GM19324 (cell line): ENCODE data around the gene SLC7A6.
A peak's percentile ranks its signal among the peaks of the same experiment; 100 is the strongest.
"Not testable (repeated sequence)": the region's sequence is repeated elsewhere in the genome, so short reads cannot be mapped to it uniquely, and the experiment has no call there.

Experiments used
- ATAC-seq: cut with Tn5 transposase; IDR thresholded peaks from one replicate; pipeline ENCODE4 v1.9.1; 2021; ENCODE audit warnings: mild to moderate bottlenecking, moderate library complexity; ENCODE audit not compliant: unreplicated experiment, low FRiP score

The SLC7A6 gene

DNA sequence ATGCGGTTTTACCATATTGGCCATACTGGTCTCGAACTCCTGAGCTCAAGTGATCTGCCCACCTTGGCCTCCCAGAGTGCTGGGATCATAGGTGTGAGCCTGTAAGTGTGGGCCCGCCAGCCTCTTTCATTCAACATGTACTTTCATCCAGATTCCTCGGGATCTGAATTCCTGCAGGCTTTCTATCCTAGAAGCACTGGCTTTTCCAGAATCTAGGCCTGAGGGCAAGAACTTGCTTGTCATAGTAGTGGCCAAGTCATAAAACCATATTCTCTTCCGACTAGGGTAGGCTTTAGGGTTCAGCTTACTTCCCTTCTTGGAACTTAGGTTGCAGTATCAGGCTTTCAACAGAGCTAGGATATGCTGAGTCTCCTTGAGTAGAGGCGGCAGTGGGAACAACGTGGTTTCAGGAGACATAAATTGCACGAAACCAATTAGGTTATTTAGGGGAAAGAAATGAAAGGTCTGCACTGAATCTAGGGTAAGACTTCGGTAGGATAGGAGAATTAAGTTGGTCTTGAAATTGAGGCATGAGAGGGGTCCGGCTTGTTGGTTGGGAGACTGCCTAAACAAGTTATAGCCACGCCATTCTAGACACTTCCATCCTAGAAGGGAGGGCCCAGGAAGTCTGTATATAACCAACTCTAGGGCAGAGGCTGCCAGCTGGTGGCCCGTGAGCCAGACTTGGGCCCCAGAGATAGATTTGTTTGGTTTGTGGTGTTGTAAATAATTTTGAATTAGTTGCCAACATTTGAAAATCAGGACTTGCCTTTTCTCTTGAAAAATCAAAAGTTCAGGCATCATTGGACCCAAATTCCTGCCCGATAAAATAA, 15.6 kb downstream of the SLC7A6 start:
- no peak for ATAC-seq

DNA sequence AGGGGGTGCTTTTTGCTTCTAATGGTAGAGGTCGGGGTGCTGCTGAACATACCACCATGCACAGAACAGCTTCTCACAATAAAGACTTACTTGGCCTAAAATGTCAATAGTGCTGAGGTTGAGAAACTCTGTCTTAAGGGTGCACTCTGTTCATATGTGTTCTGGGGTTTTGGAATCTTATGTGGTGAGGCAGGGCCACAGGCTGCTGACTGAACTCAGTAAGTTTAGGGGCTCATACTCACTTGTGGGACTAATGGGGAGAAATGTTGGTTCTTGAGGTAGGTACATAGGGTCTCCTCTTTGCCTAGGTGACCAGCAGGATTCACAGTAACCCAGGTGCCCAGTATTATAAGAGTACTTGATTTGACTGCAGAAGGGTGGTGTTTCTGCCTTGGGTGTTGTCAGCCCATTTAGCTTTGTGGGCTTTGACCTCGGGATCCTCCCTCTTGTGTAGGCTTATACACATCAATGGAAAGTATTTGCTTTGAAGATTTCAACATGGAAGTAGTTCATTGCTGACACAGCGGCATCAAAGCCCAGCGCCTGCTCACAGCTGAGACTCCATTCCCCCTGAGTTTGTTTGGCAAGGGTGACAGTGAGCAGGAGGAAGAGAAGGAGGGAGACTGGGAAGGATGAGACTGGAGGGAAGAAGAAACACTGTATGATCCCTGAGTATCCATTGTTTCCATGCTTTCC, 17.2 kb downstream of the SLC7A6 start:
- ATAC-seq: no peak

DNA sequence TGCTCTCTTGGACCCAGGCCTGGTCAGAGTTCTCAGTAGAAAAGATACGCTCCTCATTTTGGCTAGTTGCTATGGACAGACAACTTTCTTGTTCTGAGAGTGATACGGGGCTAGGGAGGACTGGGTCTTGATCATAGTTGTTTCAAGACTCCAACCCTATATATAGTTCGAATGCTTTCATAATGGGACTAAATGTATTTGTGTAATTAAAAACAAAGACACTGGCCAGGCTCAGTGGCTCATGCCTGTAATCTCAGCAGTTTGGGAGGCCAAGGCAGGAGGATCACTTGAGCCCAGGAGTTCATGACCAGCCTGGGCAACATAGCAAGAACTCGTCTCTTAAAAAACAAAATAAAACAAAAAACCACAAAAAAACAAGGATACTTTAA, 17.7 kb downstream of the SLC7A6 start:
- no peak for ATAC-seq

DNA sequence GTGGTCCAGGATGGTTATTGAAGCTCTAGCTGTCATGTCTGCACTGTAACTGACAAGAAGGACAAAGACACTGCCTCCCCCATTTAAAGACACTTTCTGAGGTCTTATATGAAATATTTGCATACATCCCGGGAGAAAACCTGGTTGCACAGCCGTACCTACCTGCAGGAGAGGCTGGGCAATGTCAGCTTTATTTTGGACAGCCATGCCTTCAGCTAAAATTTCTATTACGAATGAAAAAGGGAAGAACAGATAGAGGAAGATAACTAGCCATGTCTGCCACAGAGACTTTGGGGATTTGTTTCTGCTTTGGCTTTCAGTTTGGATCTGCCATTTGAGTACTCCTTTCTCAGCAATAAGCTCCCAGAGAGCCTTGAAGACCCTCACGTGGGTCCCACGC, 19.0 kb downstream of the SLC7A6 start:
- no peak for ATAC-seq

DNA sequence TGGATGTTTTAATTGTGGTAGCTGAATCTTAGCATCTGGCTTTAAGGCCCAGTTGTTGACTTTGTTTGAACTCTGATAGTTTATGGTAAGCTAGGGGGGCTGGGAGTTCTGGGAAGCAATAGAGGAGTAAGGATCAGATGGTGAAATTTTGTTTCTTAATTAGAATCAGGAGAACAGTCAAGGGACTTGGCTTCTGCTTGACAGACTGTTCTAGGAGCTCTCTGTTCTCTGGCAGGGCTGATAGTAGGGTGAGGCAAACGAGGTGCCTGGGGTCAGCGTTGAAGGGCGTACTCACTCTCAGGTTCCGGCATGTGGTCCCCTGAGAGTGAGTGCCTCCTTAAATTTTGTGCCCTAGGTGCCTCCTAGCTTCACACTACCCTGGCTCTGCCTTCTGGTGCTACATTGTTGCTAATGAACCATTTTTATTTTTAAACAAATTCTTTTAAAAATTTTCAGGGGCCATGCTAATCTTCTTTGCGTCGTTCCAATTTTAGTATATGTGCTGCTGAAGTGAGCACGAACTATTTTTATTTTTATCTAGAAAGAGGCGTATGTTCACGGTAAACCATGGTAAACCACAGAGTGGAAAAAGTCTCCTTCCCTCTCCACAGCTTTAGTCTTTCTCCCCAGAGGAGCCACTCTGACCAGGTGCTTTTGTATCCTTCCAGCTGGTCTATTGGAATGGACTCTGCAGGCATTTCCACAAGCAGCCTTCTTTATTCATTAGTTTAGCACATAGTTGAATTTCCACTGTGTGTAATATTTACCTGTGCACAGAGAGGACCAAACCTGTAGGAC, 19.7 kb downstream of the SLC7A6 start:
- ATAC-seq: no peak

DNA sequence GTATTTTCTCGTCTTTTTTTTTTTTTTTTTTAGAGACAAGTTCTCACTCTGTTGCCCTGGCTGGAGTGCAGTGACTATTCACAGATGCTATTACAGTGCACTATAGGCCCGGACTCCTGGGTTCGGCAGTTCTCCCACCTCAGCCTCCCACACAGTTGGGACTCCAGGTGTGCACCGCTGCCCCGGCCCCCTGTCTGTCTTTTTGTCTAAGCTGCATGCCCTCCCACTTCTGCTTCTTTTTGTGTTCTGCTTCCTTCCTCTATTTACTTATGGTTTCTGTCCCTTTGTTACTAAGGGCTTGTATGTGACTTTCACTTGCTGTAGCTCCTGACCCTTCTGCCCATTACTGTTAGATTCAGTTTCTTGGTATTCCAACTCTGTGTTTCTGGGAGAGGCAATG, 20.5 kb downstream of the SLC7A6 start:
- peak; percentile 49 for ATAC-seq

DNA sequence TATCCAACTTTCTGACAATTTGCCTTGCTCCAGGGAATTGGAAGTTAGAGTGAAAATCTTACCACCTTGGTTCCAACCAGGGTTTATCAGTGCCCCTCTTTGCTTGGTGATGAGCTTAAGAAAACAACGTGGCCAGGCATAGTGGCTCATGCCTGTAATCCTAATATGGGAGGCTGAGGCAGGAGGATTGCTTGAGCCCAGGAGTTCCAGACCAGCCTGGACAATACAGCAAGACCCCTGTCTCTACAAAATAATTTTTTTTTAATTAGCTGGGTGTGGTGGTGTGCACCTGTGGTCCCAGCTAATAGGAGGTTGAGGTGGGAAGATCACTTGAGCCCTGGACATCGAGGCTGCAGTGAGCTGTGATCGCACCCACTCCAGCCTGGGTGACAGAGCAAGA, 21.4 kb downstream of the SLC7A6 start:
- no peak for ATAC-seq

DNA sequence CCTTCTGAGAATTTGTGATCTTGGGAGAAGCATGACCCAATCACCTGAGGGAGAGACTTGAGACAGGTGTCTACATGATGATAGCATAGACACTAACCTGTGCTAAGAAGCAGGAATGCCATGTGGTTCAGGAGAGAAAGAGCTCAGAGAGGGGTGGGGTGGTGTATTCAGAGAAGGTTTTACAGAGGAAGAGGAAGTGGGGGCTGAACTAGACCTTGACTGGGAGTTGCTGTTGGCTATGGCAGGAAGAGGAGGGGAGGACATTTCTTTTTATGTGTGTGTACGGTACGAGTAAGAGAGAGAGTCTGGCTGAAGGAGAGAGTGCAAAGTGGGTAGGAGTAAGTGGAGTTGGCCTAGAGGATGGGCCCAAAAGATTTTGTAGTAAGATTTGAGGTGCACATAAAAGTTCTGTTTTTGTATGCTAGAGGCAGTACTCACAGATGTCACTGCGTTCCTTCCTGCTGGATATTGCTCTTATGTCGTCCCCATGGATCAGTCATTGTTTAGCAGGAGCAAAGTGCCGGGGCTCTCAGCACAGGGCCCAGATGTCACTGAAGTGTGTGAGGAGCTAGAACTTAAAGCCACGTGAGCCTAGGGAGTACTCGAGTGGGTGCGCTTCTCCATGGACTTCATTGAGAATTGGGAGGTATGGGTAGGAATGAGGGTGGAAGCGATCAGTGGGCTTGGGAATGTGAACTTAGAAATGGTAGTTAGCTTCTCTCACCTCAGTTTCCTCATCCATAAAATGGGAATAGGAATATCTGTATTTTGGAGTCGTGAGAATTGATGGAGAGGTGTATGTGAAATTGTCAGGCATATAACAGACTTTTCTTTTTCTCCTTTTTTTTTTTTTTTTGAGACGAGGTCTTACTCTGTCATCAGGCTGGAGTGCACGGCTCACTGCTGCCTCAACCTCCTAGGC, 22.1 kb downstream of the SLC7A6 start:
- ATAC-seq: no peak

DNA sequence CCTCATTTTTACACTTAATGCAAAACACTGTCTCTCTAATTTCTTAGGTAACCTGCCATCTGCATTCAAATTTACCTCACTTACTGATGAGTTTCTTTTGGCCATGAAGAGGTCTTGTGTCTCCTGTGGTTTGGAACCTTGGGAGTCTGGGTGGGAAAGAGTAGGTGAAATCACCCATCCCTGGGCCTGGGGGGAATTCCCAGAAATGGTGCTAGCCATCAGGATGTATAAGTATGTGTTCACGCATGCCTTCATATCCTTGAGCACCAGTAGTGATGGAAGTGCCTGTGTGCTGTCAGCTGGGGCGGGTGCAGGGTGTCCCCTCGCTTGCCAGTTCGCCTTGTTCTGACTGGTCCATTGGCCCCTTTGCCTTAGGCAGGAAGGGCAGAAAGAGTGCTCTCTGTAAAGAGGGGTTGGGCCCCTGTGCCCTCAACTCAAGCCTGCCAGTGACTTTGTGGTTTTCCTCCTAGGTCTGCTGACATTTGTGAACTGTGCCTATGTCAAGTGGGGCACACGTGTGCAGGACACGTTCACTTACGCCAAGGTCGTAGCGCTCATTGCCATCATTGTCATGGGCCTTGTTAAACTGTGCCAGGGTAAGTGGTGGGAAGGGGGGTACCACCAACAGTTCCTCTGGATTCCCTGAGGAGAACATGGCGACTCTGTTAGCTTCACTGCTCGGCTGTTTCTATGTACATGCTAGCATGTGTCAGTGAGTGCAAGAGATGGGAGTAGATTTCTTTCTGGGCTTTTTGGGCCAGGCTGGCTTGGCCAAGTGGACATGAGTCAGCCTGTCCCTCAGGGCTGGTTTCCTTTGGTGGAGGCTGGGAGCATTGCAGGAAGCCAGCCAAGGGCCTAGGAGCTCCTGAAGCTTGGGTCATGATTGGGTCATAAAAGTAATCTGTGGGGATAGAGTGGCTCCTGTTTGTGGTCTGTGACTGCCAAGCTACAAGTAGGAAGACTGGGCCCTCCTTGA, 23.2 kb downstream of the SLC7A6 start:
- ATAC-seq: no peak

DNA sequence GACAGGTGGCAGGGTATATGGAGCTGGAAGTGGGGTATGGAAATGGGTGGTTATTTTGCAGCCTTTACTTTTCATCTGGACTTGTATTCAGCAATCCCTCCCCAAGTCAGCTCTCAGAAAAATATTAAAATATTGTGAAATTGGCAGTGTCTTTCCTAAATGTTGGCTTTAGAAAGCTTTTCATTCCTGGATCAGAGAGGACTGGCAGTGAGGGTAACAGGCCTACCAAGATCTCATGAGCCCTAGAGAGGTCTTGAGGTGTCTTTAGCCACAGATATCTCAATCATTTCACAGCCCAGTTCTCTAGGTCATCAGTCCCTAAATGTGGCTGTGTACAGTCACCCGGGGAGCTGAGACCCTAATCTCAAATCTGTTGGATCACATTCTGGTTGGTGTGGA, 23.9 kb downstream of the SLC7A6 start:
- no peak for ATAC-seq

DNA sequence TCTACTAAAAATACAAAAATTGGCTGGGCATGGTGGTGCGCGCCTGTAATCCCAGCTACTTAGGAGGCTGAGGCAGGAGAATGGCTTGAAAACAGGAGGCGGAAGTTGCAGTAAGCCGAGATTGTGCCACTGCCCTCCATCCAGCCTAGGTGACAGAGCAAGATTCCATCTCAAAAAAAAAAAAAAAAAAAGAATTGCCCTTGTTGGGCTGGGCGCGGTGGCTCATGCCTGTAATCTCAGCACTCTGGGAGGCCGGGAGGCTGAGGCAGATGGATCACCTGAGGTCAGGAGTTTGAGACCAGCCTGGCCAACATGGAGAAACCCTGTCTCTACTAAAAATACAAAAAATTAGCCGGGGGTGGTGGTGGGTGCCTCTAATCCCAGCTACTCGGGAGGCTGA, 24.5 kb downstream of the SLC7A6 start:
- not testable (repeated sequence) for ATAC-seq

DNA sequence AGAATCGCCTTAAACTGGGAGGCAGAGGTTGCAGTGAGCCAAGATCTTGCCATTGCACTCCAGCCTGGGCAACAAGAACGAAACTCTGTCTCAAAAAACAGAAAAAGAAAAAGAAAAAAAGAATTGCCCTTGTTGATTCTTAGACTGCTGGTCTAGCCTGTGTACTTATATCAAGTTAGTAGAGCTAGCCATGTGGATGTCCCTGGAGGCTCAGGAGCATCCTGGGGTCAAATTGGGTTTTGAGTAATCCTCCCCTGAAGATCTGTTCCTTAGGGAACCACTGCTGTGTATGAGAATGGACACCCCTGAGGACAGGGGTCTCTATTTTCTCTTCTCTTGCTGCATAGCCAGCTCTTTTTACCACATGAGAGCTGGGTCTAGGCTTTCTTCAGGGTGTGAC, 24.9 kb downstream of the SLC7A6 start:
- no peak for ATAC-seq

DNA sequence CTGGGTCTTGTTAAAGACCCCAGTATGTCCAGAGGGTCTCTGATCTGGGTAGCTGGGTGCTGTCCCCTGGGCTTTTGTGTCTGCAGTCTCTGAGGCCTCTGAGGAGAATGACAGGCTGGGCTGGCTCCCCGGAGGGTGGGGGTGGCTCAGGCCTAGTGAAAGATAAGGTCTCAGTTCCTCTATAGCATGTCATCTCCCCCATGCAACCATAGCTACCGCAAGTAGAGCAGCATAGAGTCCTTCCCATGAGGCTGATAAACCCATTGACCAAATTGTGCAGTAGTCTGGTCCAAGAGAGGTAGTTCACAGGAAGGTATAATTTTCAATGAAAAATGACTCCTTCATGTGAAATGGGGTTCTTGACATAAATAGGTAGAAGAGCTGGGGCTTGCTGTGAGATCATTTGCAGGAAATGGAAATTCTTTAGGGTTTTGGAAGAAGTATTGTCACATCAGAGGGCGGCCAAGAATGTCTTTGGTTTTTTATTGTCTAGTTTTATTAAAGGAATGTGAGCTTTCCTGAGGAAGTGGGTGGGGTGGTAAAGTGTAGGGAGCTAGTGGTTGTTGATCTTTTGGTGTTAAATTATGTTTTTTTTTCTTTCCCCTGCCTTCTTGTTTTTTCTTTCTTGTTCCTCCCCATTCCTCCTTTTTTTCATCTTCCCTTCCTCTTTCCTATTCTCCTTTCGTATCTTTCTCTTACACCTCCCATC, 25.4 kb downstream of the SLC7A6 start:
- ATAC-seq: peak; percentile 49

DNA sequence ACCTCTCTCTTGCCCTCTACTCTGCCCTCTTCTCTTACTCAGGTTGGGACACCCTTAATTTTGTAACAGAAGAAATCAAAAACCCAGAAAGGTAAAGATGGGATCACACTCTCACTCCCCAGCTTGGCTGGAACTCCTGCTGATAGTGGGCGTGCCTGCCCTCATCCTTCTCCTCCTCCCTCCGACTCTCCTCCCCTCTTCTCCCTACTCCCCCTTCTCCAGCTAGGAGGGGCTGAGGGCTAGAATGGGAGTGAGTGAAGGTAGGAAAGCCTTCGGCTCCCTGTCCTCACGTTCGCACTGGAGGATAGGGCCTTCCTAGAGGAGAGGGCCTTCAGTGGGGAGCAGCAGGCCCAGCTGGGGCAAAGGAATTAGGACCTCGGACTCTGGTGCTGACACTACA, 26.1 kb downstream of the SLC7A6 start:
- ATAC-seq: no peak

DNA sequence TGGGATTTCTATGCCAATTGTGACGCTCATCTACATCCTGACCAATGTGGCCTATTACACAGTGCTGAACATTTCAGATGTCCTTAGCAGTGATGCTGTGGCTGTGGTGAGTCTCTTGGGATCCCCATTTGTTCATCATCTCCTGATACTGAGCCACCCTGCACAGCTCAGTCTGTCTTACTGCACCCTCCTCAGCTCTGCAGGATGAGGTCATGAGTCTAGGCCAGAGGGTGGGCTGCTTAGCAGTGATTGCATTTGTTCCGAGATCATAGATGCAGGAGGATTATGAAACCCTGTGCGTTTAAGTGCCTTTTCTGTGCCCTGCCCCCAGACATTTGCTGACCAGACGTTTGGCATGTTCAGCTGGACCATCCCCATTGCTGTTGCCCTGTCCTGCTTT, 26.9 kb downstream of the SLC7A6 start:
- ATAC-seq: no peak

DNA sequence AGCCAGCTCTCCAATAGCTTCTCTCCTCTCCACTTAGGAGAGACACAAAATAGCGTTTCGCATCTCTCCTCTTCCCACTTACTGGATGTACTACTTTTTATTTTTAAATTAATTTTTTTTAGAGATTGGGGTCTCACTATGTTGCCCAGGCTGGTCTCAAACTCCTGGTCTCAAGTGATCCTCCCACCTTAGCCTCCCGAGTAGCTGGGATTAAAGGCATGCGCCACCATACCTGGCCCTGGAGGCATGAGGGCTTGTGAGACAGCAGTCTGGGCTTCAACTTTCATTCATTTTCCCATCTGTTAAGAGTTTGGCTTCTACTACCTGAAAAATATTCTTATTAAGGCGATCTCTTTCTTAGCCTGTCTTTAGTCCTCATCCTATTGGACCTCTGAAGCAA, 28.1 kb downstream of the SLC7A6 start:
- no peak for ATAC-seq

DNA sequence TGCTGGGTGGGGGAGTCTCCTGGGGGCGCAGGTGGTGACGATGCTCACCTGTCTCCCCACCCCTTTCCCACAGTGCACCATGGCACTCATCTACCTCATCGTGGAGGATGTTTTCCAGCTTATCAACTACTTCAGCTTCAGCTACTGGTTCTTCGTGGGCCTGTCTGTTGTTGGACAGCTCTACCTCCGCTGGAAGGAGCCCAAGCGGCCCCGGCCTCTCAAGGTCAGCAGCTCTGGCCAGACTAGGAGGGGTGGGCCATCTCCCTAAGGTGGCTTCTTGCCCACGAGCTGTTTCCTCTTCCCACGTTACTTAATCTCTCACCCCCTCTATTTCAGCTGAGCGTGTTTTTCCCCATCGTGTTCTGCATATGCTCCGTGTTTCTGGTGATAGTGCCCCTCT, 32.0 kb downstream of the SLC7A6 start:
- no peak for ATAC-seq

DNA sequence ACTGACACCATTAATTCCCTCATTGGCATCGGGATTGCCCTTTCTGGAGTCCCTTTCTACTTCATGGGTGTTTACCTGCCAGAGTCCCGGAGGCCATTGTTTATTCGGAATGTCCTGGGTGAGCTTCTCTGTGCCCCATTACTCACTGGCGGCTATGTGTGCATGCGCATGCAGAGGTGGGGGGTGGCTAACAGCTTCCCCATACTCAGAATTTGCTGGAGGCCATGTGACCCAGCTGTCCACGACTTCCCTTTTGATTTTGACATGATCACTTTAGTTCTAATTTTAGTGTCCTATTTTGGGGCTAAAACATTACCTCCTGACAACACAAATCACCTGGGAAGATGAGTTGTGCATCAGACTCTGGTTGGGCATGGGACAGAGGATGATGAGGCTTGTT, 32.4 kb downstream of the SLC7A6 start:
- ATAC-seq: no peak

DNA sequence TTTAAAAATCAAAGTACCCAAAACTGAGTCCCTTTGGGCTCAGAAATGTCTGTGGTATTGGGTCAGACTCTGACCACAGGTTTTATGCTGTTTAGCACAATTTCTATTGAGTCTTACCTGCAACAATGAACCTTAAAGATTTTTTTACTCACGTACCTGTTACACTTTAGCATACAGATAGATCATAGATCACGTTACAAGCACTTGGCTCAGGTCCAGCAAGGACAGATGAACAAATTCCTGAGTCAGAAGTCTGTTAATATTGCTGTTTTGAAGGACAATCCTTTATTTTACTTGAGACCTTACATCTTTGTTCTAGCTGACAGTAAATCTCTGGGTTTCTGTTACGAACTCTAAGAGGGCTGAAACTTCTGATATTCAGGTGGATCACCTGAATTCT, 33.6 kb downstream of the SLC7A6 start:
- no peak for ATAC-seq
